NT2/D1 (cell line): ENCODE measurements around the gene B9D1.

Experiments used
- DNase-seq: peaks from one replicate; pipeline ENCODE4 v3.0.0-alpha.2; 2011; ENCODE audit warnings: low read depth, low spot score
- H3K27me3 ChIP-seq: 2 replicates; pipeline ENCODE4 v1.6.0; 2011; ENCODE audit warnings: mild to moderate bottlenecking; ENCODE audit not compliant: insufficient read length, insufficient read depth
- H3K36me3 ChIP-seq: 2 replicates; pipeline ENCODE4 v1.6.1; 2011; ENCODE audit warnings: mild to moderate bottlenecking, low read length, mixed read lengths; ENCODE audit not compliant: insufficient read depth, insufficient read length
- H3K4me1 ChIP-seq: 2 replicates; pipeline ENCODE4 v1.5.1; 2011; ENCODE audit not compliant: insufficient read depth, insufficient read length
- H3K4me3 ChIP-seq: 2 replicates; pipeline ENCODE4 v1.5.1; 2011; ENCODE audit warnings: low read depth; ENCODE audit not compliant: insufficient read length
- H3K9ac ChIP-seq: 2 replicates; pipeline ENCODE4 v1.6.0; 2011; ENCODE audit warnings: low read depth; ENCODE audit not compliant: insufficient read length
- H3K9me3 ChIP-seq: 2 replicates; pipeline ENCODE4 v1.5.1; 2011; ENCODE audit warnings: mild to moderate bottlenecking, low read length; ENCODE audit not compliant: insufficient read depth
- SUZ12 ChIP-seq: IDR thresholded peaks from 2 replicates; pipeline ENCODE4 v1.6.1; 2011; ENCODE audit not compliant: insufficient read length, insufficient read depth; ENCODE audit errors: extremely low read depth
- YY1 ChIP-seq: IDR thresholded peaks from 2 replicates; pipeline ENCODE4 v1.6.1; 2011; ENCODE audit not compliant: insufficient read length, insufficient read depth
- ZNF274 ChIP-seq: IDR thresholded peaks from 2 replicates; pipeline ENCODE4 v1.6.1; 2011; ENCODE audit warnings: mild to moderate bottlenecking, low read depth, low read length

B9D1 gene

GRCh38 chr17:19366637-19366972 is 4.1 kb upstream of the B9D1 start:
- no peaks in the 10 kb centered on the region for H3K9me3 ChIP-seq
- H3K27me3 ChIP-seq: no peaks in the 10 kb centered on the region
- no peak overlapping the region for H3K4me3 ChIP-seq
- TF ChIP-seq ZNF274: no peak
- peaks cover 9% of the 10 kb centered on the region for H3K4me1 ChIP-seq
- DNase-seq: no peak
- H3K9ac ChIP-seq: no peak overlapping the region
- H3K36me3 ChIP-seq: no peaks in the 10 kb centered on the region

GRCh38 chr17:19365833-19366636 is 3.5 kb upstream of the B9D1 start:
- Histone ChIP-seq H3K27me3 (no peaks in the 10 kb centered on the region), H3K4me3 (no peak overlapping the region), H3K36me3 (no peaks in the 10 kb centered on the region), H3K9ac (no peak overlapping the region), H3K9me3 (no peaks in the 10 kb centered on the region), H3K4me1 (peaks cover 11% of the 10 kb centered on the region)
- TF ChIP-seq SUZ12 (no peak), ZNF274 (no peak), YY1 (no peak)
- DNase-seq: no peak

GRCh38 chr17:19365499-19365817 is 2.9 kb upstream of the B9D1 start:
- DNase-seq: no peak
- Histone ChIP-seq H3K9ac (no peak overlapping the region), H3K4me1 (peaks cover 8% of the 10 kb centered on the region), H3K36me3 (no peaks in the 10 kb centered on the region), H3K27me3 (no peaks in the 10 kb centered on the region), H3K4me3 (no peak overlapping the region), H3K9me3 (no peaks in the 10 kb centered on the region)
- TF ChIP-seq ZNF274 (no peak), YY1 (no peak), SUZ12 (no peak)

- Histone ChIP-seq H3K4me1 (peaks cover 8% of the 10 kb centered on the region), H3K4me3 (no peak overlapping the region), H3K36me3 (peaks cover 3% of the 10 kb centered on the region), H3K9me3 (no peaks in the 10 kb centered on the region), H3K9ac (no peak overlapping the region), H3K27me3 (no peaks in the 10 kb centered on the region)
- TF ChIP-seq SUZ12 (no peak), YY1 (no peak), ZNF274 (no peak)
- DNase-seq: no peak
Observed at GRCh38 chr17:19364699-19365498, 2.4 kb upstream of the B9D1 start.

GRCh38 chr17:19363460-19364035 is 1.0 kb upstream of the B9D1 start:
- Histone ChIP-seq H3K9me3 (no peaks in the 10 kb centered on the region), H3K4me1 (peaks cover 8% of the 10 kb centered on the region), H3K9ac (no peak overlapping the region), H3K4me3 (no peak overlapping the region), H3K36me3 (peaks cover 16% of the 10 kb centered on the region), H3K27me3 (no peaks in the 10 kb centered on the region)
- no peak for DNase-seq
- TF ChIP-seq YY1 (no peak), SUZ12 (no peak), ZNF274 (no peak)

GRCh38 chr17:19363114-19363438 is 553 bp upstream of the B9D1 start:
- peaks cover 8% of the 10 kb centered on the region for H3K4me1 ChIP-seq
- peak overlapping the region; percentile 78 for H3K9ac ChIP-seq
- H3K9me3 ChIP-seq: no peaks in the 10 kb centered on the region
- DNase-seq: no peak
- peak overlapping the region; percentile 67 for H3K4me3 ChIP-seq
- H3K27me3 ChIP-seq: no peaks in the 10 kb centered on the region
- TF ChIP-seq YY1 (no peak), ZNF274 (no peak), SUZ12 (no peak)
- peaks cover 18% of the 10 kb centered on the region for H3K36me3 ChIP-seq

- Histone ChIP-seq H3K27me3 (no peaks in the 10 kb centered on the region), H3K36me3 (peaks cover 30% of the 10 kb centered on the region), H3K9me3 (no peaks in the 10 kb centered on the region), H3K4me1 (peaks cover 8% of the 10 kb centered on the region), H3K9ac (peak overlapping the region; percentile 78), H3K4me3 (peak overlapping the region; percentile 67)
- no peak for DNase-seq
- TF ChIP-seq ZNF274: no peak
- no peak for TF ChIP-seq SUZ12
- no peak for TF ChIP-seq YY1
Observed at GRCh38 chr17:19361944-19362276, 613 bp downstream of the B9D1 start.
